Endothelial cell of umbilical vein (primary cell): ENCODE data around the gene TPM2.

ENCODE experiments used
- JUN ChIP-seq: IDR thresholded peaks from 2 replicates; pipeline ENCODE4 v1.6.1; 2011; ENCODE audit warnings: borderline replicate concordance, low read depth; ENCODE audit not compliant: insufficient read length, insufficient read depth
- POLR2A ChIP-seq: IDR thresholded peaks from 2 replicates; pipeline ENCODE4 v1.6.1; 2012; ENCODE audit warnings: low read depth, mild to moderate bottlenecking, control low read depth, low read length
- POLR2AphosphoS5 ChIP-seq: IDR thresholded peaks from 2 replicates; pipeline ENCODE4 v1.6.1; 2012; ENCODE audit warnings: low read depth, mild to moderate bottlenecking, control low read depth, low read length, moderate library complexity; ENCODE audit not compliant: insufficient read depth
- TF ChIP-seq, protein P1 (sequence below), 2 donors: IDR thresholded peaks; 1 replicate in 1 of 2; 2 replicates in 1 of 2; pipeline ENCODE4 v1.5.1; 2011; ENCODE audit warnings: low read length in 2 of 2, mild to moderate bottlenecking in 2 of 2, moderate library complexity in 2 of 2, control low read depth in 1 of 2, inconsistent platforms in 1 of 2, low read depth in 1 of 2; ENCODE audit not compliant: insufficient read depth in 1 of 2; ENCODE audit errors: extremely low read depth in 1 of 2

- TF ChIP-seq JUN (no peak), POLR2AphosphoS5 (no peak), POLR2A (no peak)
- TF ChIP-seq, protein P1, sequence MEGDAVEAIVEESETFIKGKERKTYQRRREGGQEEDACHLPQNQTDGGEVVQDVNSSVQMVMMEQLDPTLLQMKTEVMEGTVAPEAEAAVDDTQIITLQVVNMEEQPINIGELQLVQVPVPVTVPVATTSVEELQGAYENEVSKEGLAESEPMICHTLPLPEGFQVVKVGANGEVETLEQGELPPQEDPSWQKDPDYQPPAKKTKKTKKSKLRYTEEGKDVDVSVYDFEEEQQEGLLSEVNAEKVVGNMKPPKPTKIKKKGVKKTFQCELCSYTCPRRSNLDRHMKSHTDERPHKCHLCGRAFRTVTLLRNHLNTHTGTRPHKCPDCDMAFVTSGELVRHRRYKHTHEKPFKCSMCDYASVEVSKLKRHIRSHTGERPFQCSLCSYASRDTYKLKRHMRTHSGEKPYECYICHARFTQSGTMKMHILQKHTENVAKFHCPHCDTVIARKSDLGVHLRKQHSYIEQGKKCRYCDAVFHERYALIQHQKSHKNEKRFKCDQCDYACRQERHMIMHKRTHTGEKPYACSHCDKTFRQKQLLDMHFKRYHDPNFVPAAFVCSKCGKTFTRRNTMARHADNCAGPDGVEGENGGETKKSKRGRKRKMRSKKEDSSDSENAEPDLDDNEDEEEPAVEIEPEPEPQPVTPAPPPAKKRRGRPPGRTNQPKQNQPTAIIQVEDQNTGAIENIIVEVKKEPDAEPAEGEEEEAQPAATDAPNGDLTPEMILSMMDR (IDR thresholded peaks at IDR 0.05; ENCODE audit: extremely low read depth in 1 of 2, insufficient read depth in 1 of 2, low read depth in 1 of 2, low read length in 2 of 2) = no peak
Measured at GRCh38 chr9:35687306-35687705, 2.4 kb downstream of the TPM2 start.
